GM12801 (cell line): Measurements from ENCODE around the gene KCNMB2.

Experiments used
- CTCF ChIP-seq: IDR thresholded peaks from one replicate; pipeline ENCODE4 v1.5.1; 2011; ENCODE audit warnings: control low read depth; ENCODE audit not compliant: insufficient read length; ENCODE audit errors: extremely low read depth

Gene KCNMB2

GRCh38 chr3:178826435-178827123 is 290.3 kb downstream of the KCNMB2 start:
- no peak for TF ChIP-seq CTCF

GRCh38 chr3:178827285-178827856 is 291.1 kb downstream of the KCNMB2 start:
- TF ChIP-seq CTCF = no peak

GRCh38 chr3:178833695-178834094 is 297.5 kb downstream of the KCNMB2 start:
- TF ChIP-seq CTCF = no peak

GRCh38 chr3:178835033-178835432 is 298.8 kb downstream of the KCNMB2 start:
- TF ChIP-seq CTCF = no peak

- TF ChIP-seq CTCF = no peak
These were observed 301.3 kb downstream of the KCNMB2 start for GRCh38 chr3:178837512-178837911.

- TF ChIP-seq CTCF = no peak
These were observed 304.4 kb downstream of the KCNMB2 start for GRCh38 chr3:178840586-178840985.

- no peak for TF ChIP-seq CTCF
These were observed 304.8 kb downstream of the KCNMB2 start for GRCh38 chr3:178841011-178841410.

- TF ChIP-seq CTCF = no peak
These were observed 308.7 kb downstream of the KCNMB2 start for GRCh38 chr3:178844916-178845315.
